Stimulated activated CD4-positive, alpha-beta T cell treated with anti-CD3 and anti-CD28 coated beads, Interleukin-2, amount 100 ng/mL, for 4 hours (primary cell): ENCODE data around the gene RPS6KC1.
"Not testable (repeated sequence)": the region's sequence is repeated elsewhere in the genome, so short reads cannot be mapped to it uniquely, and the experiment has no call there.

Source experiments
- DNase-seq: peaks from one replicate; pipeline ENCODE4 v3.0.0-alpha.2; 2020; ENCODE audit warnings: low read depth

The RPS6KC1 gene

DNA sequence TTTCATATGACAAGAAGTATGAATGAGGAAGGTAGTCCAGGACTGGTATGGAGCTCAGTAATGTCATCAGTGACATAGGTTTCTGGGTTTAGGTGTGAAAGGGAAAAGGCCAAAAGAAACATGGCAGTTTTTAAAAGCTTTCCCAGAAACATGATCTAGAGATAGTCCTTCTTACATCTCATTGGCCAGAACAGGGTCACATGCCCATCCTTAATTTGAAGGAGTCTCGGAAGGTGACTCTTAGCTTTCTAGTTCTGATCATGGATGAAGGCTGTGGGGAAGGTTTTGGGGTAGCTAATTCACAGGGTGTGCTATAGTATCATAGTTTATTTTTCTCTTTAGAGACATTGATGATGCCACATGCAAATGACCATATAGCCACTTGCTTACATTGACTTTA is 55.3 kb downstream of the RPS6KC1 start:
- no peak for DNase-seq

DNA sequence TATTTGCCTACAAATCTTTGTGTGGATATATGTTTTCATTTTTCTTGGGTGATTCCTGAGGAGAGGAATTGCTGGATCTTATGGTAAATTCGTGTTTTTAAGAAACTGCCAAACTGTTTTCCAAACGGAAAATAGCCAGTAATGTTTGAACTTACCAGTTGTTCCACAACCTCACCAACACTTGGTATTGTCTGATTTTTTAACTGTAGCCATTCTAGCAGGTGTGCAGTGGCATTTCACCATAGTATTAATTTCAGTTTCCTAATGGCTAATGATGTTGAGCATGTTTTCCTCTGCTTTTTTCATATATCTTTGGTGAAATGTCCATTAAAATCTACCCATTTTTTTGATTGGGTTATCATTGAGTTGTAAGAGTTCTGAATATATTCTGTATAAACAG is 56.6 kb downstream of the RPS6KC1 start:
- no peak for DNase-seq

DNA sequence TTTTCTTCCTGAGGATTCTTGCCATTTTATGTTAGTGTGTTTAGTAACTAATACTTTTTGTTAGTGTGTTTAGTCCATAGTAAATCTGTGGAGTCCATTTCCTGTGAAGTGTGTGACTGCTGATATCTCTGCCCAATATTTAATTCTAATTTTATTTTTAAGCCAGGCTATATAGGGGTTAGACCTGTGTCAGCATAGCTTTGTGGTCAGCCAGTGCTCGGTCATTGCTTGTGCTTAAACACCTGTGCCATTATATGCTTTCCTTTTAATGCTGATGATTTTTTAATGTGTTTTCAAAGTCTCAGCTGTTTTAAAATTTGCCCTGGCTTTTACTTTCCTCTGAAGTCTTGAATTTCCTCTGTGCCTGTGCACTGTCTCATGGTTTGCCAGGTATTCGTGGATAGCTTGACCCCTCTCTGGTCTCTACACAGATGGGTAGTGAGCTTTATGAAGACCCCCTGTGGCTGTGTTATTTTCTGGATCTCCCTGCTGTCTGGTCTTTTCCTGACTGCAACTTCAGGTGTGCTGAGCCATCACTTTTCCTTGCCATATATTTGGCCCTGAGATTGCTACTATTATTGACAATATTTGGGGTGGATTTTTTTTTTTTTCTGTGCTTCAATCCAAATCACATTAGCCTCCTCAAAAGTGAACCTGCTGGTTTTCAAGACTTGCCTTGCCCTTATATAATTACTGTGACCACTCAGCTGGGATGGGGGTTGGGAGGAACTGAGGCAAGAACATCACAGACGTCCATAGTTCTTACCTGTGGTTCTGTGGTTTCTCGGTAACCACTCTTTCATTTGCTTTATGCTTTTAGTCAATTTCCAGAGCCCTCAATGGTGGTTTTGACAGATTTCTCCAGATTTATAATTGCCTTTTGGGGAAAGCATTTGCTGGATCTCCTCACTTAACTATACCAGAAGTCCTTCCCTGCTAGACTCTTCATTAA is 59.6 kb downstream of the RPS6KC1 start:
- no peak for DNase-seq

DNA sequence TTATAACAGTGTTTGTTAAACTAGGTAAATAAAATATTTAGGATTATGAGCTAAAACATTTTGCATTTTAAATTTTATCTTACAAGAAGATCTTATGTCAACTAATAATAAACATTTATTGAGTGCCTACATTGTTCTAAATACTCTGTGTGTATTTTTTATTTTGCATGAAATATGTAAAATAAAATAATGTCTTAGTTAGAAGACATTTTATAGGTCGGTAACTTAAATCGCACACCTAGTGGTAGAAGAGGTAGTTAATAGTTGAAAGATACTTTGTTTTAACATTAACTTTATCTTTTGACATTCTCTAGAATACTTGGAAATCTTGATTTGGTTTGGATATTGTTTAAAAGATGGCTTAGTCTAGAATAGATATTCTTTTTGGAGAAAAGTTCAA is 60.5 kb downstream of the RPS6KC1 start:
- no peak for DNase-seq

DNA sequence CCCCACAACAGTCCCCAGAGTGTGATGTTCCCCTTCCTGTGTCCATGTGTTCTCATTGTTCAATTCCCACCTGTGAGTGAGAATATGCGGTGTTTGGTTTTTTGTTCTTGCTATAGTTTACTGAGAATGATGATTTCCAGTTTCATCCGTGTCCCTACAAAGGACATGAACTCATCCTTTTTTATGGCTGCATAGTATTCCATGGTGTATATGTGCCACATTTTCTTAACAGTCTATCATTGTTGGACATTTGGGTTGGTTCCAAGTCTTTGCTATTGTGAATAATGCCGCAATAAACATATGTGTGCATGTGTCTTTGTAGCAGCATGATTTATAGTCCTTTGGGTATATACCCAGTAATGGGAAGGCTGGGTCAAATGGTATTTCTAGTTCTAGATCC is 61.7 kb downstream of the RPS6KC1 start:
- DNase-seq, result not testable (repeated sequence)

DNA sequence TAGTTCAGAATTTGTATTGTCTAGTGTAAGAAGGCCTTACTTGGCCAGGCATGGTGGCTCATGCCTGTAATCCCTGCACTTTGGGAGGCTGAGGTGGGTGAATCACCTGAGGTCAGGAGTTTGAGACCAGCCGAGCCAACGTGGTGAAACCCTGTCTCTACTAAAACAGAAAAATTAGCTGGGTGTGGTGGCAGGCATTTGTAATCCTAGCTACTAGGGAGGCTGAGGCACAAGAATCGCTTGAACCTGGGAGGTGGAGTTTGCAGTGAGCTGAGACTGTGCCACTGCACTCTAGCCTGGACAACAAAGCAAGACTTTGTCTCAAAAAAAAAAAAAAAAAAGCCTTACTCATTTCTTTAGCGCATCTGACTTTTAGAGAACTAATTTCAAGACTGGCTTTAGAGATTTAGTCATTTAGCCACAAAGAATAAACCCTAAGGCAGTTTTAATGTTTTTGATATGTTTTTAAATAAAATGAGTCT is 66.7 kb downstream of the RPS6KC1 start:
- not testable (repeated sequence) for DNase-seq

DNA sequence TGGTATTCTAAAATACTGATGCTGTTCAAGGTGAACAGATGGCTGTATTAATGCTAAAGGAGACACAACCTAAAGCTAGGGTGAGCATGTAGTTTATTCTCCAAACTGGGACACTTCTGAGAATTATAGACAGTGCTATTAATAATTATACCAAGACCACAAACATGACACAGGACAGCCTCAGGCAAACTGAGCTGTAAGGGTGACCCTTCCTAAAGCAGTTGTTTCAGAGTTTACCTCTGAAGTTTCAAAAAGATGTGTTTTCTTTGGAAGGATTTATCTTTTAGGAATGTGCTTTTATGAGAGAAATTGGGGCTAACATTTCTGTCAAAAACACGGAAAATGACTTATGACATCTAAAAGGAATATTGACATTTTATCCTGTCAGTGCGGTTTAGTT is 68.8 kb downstream of the RPS6KC1 start:
- no peak for DNase-seq

DNA sequence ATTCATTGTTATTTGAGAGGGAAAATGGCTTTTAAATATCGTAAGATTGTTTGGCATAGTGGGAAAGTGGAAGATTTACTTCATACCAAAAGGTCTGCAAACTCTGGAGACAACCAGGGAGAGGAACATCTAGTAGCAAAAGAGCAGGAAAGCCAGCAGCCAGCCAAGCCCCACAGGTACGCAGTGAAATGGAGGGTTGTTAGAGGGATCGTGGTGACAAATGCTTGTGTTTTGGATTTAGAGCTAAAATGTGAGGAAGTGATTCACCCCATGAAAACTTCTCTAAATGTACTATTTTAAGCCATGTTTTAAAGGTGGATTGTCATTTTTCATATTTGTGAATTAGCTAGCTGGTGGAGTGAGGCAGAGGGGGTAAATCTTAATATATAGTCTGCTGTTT is 69.3 kb downstream of the RPS6KC1 start:
- DNase-seq, result no peak

DNA sequence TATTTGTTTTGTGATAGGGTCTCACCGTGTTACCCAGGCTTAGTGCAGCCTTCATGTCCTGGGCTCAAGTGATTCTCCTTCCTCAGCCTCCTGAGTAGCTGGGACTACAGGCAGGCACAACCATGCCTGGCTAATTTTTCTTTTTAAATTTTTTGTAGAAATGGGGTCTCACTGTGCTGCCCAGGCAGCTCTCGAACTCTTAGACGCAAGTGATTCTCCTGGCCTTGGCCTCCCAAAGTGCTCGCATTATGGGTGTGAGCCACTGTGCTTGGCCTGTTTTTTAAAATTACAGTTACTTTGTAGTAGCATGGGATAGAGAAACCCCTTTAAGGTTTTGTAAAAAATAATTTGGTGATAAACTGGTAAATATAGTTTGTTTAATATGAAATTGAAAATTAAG is 69.9 kb downstream of the RPS6KC1 start:
- DNase-seq, result no peak

DNA sequence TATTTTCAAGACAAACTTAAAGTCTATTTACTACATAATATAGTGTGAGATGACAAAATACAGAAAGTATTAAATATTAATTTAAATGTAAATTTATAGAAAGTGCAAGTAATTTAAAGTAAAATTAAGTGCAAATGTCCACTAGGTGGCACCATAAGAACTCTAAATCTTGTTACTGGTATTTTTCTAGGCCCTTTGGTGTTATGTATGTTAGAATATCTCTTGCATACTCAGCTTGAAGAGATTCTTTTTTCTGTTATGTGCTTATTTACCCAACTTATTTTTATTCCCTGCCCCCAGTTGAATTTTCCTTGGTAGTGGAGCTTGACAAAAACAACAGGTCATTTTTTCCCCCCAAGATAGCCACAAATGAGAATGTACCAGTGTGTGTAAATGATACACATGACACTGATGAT is 71.5 kb downstream of the RPS6KC1 start:
- DNase-seq, result no peak

DNA sequence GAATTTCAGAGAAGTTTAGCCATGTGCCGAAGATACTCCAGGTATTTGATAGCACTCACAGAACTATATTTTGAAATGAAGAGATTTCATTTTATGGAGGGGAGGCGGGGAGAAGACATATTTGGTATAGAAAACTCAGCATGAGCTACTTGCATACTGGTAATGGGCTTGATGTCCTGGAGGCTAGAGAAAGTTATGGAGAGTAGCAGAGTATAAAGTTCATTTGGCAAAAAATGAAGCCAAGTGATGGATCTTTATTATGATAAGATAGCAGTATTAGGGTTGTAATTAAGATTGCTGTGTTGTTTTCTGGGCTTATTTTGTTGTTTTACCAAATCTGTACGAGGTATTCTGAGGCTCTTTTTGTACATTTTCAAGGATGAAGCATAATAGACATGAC is 72.0 kb downstream of the RPS6KC1 start:
- DNase-seq, result no peak

DNA sequence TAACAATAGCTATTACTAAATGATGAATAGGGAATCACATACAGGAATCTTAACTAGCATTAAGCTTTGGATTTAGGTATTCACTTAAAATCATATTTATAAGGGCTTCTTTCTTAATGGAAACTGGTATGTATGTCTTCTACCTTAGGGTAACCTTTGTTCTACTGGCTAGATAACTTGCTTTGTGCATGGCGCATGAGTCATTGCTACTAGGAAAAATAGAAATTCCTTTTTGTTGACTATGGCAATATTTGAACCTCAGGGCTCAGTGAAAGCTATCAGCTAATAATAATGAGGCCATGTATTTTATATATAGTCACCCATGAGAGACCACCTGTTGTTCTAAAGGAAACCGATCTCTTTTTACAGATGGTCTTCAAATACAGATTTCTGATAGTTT is 72.5 kb downstream of the RPS6KC1 start:
- DNase-seq, result no peak

DNA sequence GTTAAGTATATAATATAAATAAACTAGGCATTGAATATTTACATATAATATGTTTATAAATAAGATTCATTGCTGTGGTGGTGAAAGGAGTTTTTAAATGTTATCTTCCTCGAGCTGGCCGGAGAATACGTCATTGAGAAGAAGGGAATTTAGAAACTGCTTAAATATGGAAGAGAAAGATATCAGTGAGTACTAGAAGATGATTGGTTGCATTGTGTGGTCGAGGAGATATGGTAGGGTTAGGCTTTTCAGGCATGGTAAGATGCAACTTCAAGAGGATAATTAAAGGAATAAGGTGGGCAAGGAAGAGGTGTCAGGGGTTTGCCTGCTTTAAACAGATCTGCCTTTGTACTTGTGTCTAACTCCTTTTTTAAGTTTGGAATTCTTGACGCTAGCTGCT is 73.5 kb downstream of the RPS6KC1 start:
- no peak for DNase-seq

DNA sequence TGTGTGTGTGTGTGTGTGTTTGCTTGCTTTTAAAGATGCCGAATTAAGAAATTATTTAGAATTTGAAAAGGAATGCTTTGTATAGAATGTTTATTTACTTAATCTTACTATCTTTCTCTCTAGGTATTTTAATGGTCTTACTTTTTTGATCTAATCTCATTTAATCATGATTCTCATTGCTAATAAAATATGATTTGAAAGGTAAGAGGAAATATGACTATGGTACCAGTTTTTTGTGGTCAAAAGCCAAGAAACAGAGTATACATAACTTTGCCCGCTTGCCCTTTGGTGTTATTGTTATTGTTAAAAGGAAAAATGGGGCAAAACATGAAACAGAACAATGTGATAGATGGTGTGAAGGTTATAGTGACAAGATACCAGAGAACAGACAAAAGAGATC is 74.6 kb downstream of the RPS6KC1 start:
- no peak for DNase-seq

DNA sequence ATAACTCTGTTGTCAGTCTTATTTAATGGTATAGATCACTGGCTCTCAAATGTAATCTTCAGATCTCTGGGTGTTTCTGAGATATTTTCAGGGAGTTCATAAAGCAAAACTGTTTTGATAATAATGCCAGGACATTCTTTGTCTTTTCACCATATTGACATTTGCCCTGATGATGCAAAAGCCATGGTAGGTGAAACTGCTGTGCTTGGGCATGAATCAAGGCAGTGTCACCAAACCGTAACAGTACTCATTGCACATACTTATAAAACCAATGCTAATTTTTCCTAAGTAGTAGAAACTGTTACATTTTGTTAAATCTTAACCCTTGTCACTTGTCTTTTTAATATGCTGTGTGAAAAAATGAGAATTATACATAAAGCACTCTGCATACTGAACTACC is 76.0 kb downstream of the RPS6KC1 start:
- no peak for DNase-seq

DNA sequence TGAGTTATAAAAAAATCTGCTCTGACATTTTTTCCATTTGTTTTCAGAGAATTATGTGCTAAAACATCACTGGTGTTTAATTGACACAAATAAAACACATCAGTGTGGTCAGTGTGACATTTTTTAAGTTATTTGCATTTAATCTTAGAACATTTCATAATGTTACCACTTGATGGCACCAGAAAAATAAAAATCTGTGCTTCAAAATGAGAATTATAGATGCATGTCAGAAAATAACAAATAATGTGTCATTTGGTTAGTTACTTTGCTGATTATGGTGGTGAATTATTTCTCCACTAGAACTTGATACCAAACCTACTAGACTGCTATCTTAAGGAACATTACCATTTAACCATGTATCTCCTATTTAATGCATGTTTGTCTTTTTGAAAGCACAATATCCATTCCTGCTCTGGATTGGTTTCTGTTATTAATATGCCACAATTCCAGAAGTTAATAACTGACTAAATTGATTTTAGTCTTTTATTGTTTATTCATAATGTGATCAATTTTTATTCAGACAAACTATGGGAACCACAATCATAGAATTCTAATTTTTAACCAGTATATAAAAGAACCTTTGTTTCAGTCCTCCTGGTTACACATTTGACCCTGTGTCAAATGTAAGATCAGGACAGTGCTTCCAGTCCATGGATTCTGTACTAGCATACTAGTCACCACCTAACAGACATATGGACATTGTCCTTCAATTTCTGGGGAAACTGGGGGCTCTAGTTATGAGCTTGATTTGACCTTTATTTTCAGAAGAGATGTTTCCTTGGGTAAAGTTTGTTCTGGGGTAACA is 81.0 kb downstream of the RPS6KC1 start:
- no peak for DNase-seq

DNA sequence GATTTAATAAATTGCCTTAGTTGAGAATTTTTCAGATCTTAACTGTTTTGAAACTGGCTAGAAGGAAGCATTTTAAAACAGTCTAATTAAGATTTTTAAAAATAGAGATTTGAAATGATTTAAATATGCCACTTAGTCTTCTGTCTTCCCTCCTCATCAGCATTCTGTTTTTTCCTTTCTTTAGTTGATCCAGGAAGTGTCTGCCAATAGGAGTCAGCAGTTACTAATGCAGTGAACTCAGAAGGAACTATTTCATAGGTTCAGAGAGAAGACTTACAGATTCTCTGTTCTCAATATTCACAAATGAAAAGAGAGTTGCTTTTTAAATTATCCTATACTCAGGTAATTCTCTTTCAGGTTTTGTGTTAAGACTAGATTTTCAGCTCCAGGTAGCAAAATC is 84.5 kb downstream of the RPS6KC1 start:
- no peak for DNase-seq

DNA sequence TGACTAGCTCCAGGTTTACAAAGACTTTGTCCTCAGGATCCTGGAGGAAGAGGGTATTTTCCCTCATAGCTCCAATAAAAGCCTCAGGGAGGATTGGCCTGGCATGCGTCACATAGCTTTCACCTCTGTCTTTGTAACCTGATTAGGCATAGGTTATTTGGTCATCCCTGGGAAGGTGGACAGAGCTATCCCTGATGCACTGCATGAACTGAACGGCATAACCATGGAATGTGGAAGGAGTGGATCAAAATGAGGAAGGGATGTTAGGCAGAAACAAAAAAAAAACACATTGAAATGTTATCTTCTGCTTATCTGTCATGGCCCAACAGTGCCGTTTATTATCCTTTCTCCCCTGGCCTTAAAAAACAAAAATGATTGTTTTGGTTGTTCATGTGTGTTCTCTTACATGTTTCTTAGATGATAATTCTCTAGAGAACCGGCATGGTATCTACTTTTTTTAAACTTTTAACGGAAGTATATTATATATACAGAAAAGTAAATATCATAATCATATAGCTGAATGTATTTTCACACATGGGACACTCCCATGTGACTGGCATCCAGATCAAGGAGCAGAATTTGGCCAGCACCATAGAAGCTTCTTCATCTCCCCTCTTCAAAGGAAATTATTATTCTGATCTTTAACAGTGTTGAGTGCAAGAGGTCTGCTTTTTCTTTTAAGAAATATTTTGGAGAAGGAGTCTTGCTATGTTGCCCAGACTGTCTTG is 85.3 kb downstream of the RPS6KC1 start:
- DNase-seq, result no peak

DNA sequence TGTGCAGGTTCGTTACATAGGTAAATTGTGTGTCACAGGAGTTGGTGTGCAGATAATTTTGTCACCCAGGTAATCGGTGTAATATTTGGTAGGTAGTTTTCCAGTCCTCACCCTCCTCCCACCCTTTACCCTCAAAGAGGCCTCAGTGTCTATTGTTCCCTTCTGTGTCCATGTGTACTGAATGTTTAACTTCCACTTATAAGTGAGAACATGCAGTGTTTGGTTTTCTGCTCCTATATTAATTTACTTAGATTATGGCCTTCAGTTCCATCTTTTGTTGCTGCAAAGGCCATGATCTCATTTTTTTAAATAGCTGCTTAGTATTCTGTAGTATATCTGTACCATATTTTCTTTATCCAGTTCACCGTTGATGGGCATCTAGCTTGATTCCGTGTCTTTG is 87.3 kb downstream of the RPS6KC1 start:
- DNase-seq, result no peak

DNA sequence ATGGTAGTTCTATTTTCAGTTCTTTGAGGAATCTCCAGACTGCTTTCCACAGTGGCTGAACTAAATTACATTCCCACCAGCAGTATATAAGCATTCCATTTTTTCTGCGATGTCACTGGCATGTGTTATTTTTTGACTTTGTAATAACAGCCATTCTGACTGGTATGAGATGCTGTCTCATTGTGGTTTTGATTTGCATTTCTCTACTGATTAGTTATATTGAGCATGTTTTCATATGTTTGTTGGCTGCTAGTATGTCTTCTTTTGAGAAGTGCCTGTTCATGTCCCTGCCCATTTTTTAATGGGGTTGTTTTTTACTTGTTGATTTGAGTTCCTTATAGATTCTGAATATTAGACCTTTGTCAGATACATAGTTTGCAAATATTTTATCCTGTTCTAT is 87.9 kb downstream of the RPS6KC1 start:
- no peak for DNase-seq

DNA sequence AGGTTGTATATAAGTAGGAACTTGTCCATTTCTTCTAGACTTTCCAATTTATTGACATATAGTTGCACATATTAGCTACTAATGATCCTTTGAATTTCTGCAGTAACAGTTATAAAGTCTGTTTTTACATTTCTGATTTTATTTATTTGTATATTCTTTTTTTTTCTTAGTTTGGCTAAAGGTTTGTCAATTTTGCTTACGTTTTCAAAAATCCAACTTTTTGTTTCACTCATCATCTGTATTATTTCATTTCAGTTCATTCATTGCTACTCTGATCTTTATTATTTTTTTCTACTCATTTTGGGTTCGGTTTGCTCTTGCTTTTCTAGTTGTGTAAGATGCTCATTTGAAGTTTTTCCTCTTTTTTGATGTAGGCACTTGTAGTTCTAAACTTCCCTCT is 97.9 kb downstream of the RPS6KC1 start:
- no peak for DNase-seq

DNA sequence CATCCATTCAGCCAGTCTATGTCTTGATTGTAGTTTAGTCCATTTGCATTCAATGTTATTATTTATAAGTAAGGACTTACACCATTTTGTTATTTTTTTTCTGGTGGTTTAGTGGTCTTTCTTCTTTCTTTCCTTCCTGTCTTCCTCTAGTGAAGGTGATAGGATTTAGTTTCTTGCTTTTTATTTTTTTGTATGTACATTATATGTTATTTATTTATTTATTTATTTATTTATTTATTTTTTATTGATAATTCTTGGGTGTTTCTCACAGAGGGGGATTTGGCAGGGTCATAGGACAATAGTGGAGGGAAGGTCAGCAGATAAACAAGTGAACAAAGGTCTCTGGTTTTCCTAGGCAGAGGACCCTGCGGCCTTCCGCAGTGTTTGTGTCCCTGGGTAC is 99.0 kb downstream of the RPS6KC1 start:
- DNase-seq, result not testable (repeated sequence)
